Amniotic stem cell (primary cell): ENCODE measurements around the gene GAB4.
"Not testable (repeated sequence)": the region's sequence is repeated elsewhere in the genome, so short reads cannot be mapped to it uniquely, and the experiment has no call there.

Experiments used
- DNase-seq: peaks from one replicate; lab custom pipeline; 2025; lab: John Stamatoyannopoulos, UW

The GAB4 gene

GRCh38 chr22:17007852-17008731 lies at the start of gene GAB4:
Gene GAB4, minus strand, starts transcription at chr22:17008222. Its CDS starts 108 bp downstream, at chr22:17008114.
- DNase-seq: no peak

- DNase-seq: no peak
Measured at GRCh38 chr22:17056807-17057206, 48.8 kb upstream of the GAB4 start.

- DNase-seq: no peak
Measured at GRCh38 chr22:17056058-17056457, 48.0 kb upstream of the GAB4 start.

- no peak for DNase-seq
Measured at GRCh38 chr22:17047656-17048055, 39.6 kb upstream of the GAB4 start.

- DNase-seq: no peak
Measured at GRCh38 chr22:17046566-17047348, 38.7 kb upstream of the GAB4 start.

GRCh38 chr22:17043521-17043920 lies 35.5 kb upstream of the GAB4 start:
- no peak for DNase-seq

GRCh38 chr22:17036842-17037711 lies 29.1 kb upstream of the GAB4 start:
- not testable (repeated sequence) for DNase-seq

GRCh38 chr22:17035976-17036841 lies 28.2 kb upstream of the GAB4 start:
- DNase-seq: not testable (repeated sequence)

GRCh38 chr22:17035246-17035645 lies 27.2 kb upstream of the GAB4 start:
- no peak for DNase-seq

- not testable (repeated sequence) for DNase-seq
Measured at GRCh38 chr22:17034532-17034931, 26.5 kb upstream of the GAB4 start.

GRCh38 chr22:17032277-17032676 lies 24.3 kb upstream of the GAB4 start:
- not testable (repeated sequence) for DNase-seq

- not testable (repeated sequence) for DNase-seq
Measured at GRCh38 chr22:17024380-17024779, 16.4 kb upstream of the GAB4 start.

- DNase-seq: not testable (repeated sequence)
Measured at GRCh38 chr22:17015552-17015951, 7.5 kb upstream of the GAB4 start.

- not testable (repeated sequence) for DNase-seq
Measured at GRCh38 chr22:17014101-17014440, 6.0 kb upstream of the GAB4 start.

GRCh38 chr22:17013396-17014100 lies 5.5 kb upstream of the GAB4 start:
- DNase-seq: no peak

- DNase-seq: no peak
Measured at GRCh38 chr22:17012267-17012666, 4.2 kb upstream of the GAB4 start.

- no peak for DNase-seq
Measured at GRCh38 chr22:17009640-17010291, 1.7 kb upstream of the GAB4 start.

- DNase-seq: no peak
Measured at GRCh38 chr22:17007257-17007656, 765 bp downstream of the GAB4 start.

- no peak for DNase-seq
Measured at GRCh38 chr22:16989915-16990314, 18.1 kb downstream of the GAB4 start.

GRCh38 chr22:16988257-16988656 lies 19.8 kb downstream of the GAB4 start:
- DNase-seq: no peak
